ENCODE results near the gene CDC42BPB. TPM values are rescaled to one million over a fixed set of nuclear protein-coding genes. Genes with fewer than 3 reads are reported as not detected.

Gene CDC42BPB
- total RNA-seq, 1 donor from 2014 or later, result 96.5 TPM

DNA sequence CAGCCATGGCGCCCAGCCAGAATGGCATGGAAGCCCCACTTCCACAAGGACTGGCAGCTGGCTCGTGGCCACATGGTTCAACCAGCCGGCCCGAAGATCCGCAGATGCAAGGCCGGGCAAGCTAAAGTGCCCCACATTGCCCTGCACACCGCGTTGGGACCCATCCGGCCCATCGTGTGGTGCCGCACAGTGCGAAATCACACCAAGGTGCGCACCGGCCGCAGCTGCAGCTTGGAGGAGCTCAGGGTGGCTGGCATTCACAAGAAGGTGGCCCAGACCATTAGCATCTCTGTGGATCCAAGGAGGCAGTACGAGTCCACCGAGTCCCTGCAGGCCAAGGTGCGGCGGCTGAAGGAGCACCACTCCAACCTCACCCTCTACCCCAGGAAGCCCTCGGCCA, 15.9 kb downstream of the CDC42BPB start:
- Histone ChIP-seq H3K4me3 (no peak overlapping the region), H3K27me3 (no peaks in the 10 kb centered on the region), H3K9me3 (no peaks in the 10 kb centered on the region), H3K4me1 (peaks cover 0 to 12% of the 10 kb centered on the region in 2 donors), H3K36me3 (peaks cover 3 to 20% of the 10 kb centered on the region in 2 donors), H3K27ac (no peak overlapping the region)
- intact Hi-C loops (cut with DNase I), result no loop called here
- DNase-seq (ENCODE audit: low spot score in 2 of 2), result peak in 1 of 2 donors; percentile 48
- TF ChIP-seq, protein P1, sequence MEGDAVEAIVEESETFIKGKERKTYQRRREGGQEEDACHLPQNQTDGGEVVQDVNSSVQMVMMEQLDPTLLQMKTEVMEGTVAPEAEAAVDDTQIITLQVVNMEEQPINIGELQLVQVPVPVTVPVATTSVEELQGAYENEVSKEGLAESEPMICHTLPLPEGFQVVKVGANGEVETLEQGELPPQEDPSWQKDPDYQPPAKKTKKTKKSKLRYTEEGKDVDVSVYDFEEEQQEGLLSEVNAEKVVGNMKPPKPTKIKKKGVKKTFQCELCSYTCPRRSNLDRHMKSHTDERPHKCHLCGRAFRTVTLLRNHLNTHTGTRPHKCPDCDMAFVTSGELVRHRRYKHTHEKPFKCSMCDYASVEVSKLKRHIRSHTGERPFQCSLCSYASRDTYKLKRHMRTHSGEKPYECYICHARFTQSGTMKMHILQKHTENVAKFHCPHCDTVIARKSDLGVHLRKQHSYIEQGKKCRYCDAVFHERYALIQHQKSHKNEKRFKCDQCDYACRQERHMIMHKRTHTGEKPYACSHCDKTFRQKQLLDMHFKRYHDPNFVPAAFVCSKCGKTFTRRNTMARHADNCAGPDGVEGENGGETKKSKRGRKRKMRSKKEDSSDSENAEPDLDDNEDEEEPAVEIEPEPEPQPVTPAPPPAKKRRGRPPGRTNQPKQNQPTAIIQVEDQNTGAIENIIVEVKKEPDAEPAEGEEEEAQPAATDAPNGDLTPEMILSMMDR (IDR thresholded peaks at IDR 0.05), result no peak

DNA sequence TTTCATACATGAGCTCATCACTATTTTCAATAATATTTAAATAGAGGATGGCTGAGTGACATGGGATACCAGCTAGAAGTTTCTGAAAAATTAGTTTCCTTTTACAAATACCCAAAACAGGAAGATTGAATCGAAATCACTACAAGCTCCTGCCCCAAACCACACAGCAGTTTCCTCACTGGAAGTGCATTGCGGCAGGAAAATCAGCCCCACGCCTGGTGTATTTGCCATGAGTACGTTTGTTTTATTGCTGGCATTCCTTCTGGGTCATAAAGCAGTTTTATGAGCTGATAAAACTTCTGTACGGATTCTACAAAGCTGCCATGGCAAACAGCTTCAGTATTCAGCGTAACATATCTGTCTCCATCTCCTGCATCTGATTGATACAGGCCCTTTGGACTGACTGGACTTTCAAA, 23.7 kb downstream of the CDC42BPB start:
- peak in 1 of 2 donors; percentile 38 for DNase-seq (ENCODE audit: low spot score in 2 of 2)
- intact Hi-C loops (cut with DNase I), result no loop called here
- Histone ChIP-seq H3K9me3 (no peaks in the 10 kb centered on the region), H3K36me3 (no peaks in the 10 kb centered on the region), H3K27ac (no peak overlapping the region), H3K27me3 (no peaks in the 10 kb centered on the region), H3K4me1 (peaks cover 2 to 11% of the 10 kb centered on the region in 2 donors), H3K4me3 (no peak overlapping the region)
- TF ChIP-seq, protein P1 (IDR thresholded peaks at IDR 0.05), result no peak

DNA sequence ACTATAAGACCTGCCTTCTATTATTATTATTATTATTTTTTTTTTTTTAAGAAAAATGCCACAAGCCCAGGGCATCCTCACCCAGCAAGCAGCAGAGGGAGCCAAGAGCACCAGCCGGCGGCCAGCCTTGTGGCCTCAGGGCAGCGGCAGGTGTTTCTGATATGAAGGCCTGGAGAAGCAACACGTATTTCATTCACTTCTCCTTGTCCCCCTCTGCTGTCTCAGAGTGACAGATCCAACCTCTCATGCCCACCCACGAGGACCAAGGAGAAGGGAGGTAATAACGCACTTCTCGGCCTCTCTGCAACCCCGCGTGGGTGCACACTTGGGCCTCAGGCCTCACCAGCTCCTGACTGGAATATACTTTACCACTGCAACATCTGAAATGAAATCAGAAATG, 25.4 kb downstream of the CDC42BPB start:
- Histone ChIP-seq H3K4me1 (peaks cover 2 to 16% of the 10 kb centered on the region in 2 donors), H3K27me3 (no peaks in the 10 kb centered on the region), H3K9me3 (no peaks in the 10 kb centered on the region), H3K27ac (peak overlapping the region in 1 of 2 donors; percentile 1), H3K36me3 (no peaks in the 10 kb centered on the region), H3K4me3 (no peak overlapping the region)
- TF ChIP-seq, protein P1 (IDR thresholded peaks at IDR 0.05), result peak in 1 of 3 experiments; percentile 29
- peak in 1 of 2 donors; percentile 63 for DNase-seq (ENCODE audit: low spot score in 2 of 2)
- intact Hi-C loops (cut with DNase I), result no loop called here

DNA sequence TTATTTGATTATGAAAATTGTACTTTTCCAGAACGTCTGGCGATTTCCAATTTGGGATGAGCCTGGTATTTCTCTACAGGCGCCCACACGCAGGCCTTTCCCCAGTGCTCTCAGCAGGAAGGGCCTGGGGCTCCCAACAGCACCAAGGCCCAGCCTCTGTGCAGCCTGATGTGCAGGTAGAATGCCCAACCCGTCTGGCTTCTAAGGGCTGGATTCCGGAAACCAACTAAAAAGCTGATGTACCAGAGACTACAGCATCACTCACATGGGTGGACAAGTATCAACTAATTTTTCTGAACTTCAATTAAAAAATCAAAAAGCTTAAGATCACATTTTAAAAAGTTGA, 25.8 kb downstream of the CDC42BPB start:
- H3K27ac ChIP-seq, result peak overlapping the region in 1 of 2 donors; percentile 1
- no peaks in the 10 kb centered on the region for H3K27me3 ChIP-seq
- H3K9me3 ChIP-seq, result no peaks in the 10 kb centered on the region
- H3K4me3 ChIP-seq, result no peak overlapping the region
- peak in 1 of 2 donors; percentile 39 for DNase-seq (ENCODE audit: low spot score in 2 of 2)
- no peaks in the 10 kb centered on the region for H3K36me3 ChIP-seq
- intact Hi-C loops (cut with DNase I), result no loop called here
- TF ChIP-seq, protein P1 (IDR thresholded peaks at IDR 0.05), result no peak
- peaks cover 2 to 16% of the 10 kb centered on the region in 2 donors for H3K4me1 ChIP-seq

DNA sequence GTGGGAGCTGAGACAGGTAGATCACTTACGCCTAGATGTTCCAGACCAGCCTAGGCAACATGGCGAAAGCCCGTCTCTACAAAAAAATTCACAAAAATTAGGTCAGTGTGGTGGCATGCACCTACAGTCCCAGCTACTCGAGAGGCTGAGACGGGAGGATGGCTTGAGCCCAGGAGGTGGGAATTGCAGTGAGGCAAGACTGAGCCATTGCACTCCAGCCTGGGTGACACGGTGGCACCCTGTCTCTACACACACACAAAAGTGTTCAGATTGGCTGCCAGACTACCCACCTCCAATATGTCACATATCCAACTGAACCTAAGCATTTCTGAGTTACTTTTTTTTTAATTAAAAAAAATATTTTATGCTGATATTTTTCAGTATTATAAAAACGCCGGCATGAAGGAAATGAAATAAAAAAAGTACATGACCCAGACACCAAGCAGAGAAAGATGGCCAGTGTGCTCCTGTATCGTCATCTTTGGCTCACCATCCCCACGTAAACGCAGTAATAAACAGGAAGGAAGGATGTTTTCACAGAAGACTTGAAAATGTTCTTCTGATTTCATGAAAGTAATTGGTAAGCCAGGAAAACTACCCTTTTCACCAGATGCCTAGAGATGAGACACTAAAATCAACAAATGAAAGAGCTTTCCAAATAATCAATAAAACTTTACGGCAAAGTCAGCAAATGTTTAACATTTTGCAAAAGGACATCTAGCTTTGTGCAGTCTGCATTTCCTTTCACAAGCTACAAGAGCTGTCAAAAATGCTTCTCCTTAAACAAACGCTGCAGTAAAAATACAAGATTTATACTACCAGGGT, 26.4 kb downstream of the CDC42BPB start:
- Histone ChIP-seq H3K27me3 (no peaks in the 10 kb centered on the region), H3K4me3 (no peak overlapping the region), H3K27ac (peak overlapping the region in 1 of 2 donors; percentile 1), H3K9me3 (no peaks in the 10 kb centered on the region), H3K36me3 (no peaks in the 10 kb centered on the region), H3K4me1 (peaks cover 2 to 16% of the 10 kb centered on the region in 2 donors)
- intact Hi-C loops (cut with DNase I), result loop anchor here (1.0 kb wide), 1 partner anchor 20 kb away; no protein-coding TSS in a partner anchor
- TF ChIP-seq, protein P1 (IDR thresholded peaks at IDR 0.05), result no peak
- DNase-seq (ENCODE audit: low spot score in 2 of 2), result peak in 1 of 2 donors; percentile 33

Measured in ascending aorta (tissue), 2 donors.